ENCODE results near the gene TMPRSS4.

The TMPRSS4 gene

DNA sequence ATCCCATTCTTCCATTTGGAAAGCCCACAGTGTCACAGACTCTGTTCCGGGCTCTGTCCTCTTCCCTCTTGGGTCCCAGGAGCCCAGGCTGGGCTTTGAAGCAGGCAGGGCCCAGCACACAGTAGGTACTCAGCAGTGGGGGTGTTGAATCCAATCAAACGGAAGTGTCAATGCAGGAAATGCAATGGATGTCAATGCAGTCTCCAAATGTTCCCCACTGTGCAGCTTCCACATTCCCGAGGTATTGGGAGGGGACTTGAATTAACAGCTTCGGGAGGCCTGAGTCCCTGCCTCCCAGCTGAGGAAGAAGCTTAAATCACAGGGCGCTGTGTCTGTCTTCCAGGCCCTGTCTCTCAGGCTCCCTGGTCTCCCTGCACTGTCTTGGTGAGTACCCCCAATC lies 31.6 kb downstream of the TMPRSS4 start:
- no peak for DNase-seq

DNA sequence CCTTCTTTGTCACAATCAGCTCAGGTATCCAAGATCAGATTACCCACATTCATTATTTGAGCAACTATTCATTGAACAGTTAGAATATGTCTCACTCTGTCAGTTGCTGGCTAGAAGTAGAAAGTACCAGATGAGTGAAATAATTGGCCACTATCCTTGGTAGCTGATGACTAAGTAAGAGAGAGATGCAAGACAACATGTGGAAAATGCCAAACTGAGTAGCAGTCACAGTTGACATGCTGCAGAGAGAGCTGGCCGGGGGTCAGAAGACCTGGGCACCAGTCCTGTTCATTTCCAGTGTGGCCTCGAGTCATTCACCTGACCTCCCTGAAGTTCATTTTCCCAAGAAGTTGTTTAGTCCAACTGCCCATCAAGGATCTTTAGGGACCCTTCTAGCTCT lies 32.4 kb downstream of the TMPRSS4 start:
- DNase-seq = no peak

GRCh38 chr11:118111019-118111743 lies 34.3 kb downstream of the TMPRSS4 start:
- DNase-seq = no peak

DNA sequence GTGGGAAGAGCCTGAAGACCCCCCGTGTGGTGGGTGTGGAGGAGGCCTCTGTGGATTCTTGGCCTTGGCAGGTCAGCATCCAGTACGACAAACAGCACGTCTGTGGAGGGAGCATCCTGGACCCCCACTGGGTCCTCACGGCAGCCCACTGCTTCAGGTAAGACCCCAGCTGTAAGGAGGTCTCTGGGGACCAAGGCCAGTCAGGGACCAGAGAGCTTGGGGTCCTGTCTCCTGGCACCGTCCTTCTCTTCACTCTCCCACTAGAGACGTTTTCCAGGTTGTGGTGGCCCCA lies 34.8 kb downstream of the TMPRSS4 start:
- no peak for DNase-seq

DNA sequence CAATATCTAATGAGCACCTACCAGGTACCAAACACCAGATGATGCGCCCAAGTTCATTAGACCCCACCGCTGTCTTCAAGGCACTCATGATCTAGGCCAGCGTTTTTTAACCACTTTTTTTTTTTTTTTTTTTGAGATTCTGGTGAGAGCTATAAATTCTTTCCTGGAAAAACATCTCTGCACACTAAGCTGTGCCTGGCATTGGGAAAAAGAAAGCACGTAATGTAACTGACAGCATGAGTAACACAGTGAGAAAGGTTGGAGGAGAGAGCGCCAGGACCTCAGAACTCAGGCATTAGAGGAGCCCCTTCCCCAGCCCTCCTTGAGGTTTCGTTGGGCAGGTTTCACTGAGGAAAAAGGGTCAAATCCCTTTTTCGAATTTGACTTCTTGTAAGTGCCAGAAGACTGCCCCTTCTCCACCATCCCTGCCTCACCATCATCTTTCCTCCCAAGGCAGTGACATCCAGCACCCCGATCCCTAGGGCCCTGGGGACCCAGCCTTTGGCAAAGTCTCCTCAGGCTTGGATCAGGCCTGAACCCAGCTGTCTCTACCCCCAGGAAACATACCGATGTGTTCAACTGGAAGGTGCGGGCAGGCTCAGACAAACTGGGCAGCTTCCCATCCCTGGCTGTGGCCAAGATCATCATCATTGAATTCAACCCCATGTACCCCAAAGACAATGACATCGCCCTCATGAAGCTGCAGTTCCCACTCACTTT lies 36.0 kb downstream of the TMPRSS4 start:
- DNase-seq = no peak

GRCh38 chr11:118114266-118114665 lies 37.4 kb downstream of the TMPRSS4 start:
- no peak for DNase-seq

GRCh38 chr11:118115048-118115447 lies 38.2 kb downstream of the TMPRSS4 start:
- no peak for DNase-seq

DNA sequence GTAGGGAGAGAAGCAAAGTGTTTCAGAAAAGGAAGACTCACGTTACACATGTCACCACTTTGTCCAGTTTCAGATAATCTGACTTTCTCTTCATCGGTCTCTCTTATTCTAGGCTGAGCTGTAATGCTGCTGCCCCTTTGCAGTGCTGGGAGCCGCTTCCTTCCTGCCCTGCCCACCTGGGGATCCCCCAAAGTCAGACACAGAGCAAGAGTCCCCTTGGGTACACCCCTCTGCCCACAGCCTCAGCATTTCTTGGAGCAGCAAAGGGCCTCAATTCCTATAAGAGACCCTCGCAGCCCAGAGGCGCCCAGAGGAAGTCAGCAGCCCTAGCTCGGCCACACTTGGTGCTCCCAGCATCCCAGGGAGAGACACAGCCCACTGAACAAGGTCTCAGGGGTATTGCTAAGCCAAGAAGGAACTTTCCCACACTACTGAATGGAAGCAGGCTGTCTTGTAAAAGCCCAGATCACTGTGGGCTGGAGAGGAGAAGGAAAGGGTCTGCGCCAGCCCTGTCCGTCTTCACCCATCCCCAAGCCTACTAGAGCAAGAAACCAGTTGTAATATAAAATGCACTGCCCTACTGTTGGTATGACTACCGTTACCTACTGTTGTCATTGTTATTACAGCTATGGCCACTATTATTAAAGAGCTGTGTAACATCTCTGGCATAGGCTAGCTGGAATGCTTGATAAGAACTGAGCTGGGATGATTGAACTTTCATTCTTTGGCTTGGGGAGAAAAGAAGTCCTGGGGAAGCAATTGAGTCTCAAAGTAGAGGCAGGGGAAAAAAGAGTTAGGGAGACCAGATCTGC lies 41.1 kb downstream of the TMPRSS4 start:
- no peak for DNase-seq

DNA sequence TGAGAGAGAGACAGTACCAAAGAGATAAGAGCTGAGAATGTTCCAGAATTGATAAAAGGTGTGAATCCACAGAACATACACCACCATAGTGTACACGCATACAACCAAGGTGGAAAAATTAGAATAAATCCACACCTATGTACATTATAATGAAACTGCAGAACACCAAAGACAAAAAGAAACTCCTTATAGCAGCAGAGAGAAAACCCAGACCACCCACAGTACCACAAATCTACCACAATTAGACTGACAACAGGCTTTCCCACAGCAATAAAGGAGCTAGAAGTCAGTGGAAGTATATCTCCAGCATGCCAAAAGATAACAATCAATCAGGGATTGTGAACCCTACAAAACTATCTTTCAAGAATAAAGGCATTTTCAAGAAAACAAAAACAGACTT lies 43.9 kb downstream of the TMPRSS4 start:
- DNase-seq = no peak

- DNase-seq = no peak
These were observed 48.2 kb downstream of the TMPRSS4 start for GRCh38 chr11:118124929-118125535.

DNA sequence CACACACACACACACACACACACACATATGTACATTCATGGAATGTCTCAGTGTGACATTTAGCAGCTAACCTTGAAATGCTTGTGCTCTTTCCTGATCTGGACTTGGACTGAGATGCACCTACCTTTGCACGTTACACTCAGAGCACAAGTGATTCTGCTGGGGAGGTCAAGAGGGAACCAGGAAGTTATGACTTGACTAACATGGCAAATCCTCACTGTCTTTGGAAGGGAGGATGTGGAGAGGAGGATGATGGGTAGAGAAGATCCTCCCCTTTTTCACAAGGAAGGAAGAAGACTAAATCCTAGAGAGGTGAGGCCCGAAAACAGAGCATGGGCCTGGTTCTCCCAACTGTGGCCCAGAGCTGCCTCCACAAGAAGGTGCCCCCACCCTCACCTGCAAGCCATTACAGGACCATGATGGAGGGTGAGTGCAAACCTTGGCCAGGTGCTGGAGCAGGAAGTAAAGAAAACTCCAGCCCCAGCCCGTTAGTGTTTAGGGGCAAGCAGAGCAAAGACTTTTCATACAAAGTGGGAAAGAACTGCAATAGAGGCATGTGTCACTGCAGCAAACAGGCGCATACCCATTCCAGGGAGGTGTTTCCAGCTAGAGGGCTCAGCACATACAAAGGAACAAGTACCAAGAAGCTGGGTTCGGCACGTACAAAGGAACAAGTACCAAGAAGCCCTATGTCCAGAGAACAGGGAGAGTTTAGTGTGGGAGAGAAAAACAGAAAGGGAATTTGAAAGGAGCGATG lies 49.4 kb downstream of the TMPRSS4 start:
- no peak for DNase-seq

- DNase-seq = no peak
These were observed 51.4 kb downstream of the TMPRSS4 start for GRCh38 chr11:118128310-118128709.

- no peak for DNase-seq
These were observed 52.0 kb downstream of the TMPRSS4 start for GRCh38 chr11:118128721-118129470.

DNA sequence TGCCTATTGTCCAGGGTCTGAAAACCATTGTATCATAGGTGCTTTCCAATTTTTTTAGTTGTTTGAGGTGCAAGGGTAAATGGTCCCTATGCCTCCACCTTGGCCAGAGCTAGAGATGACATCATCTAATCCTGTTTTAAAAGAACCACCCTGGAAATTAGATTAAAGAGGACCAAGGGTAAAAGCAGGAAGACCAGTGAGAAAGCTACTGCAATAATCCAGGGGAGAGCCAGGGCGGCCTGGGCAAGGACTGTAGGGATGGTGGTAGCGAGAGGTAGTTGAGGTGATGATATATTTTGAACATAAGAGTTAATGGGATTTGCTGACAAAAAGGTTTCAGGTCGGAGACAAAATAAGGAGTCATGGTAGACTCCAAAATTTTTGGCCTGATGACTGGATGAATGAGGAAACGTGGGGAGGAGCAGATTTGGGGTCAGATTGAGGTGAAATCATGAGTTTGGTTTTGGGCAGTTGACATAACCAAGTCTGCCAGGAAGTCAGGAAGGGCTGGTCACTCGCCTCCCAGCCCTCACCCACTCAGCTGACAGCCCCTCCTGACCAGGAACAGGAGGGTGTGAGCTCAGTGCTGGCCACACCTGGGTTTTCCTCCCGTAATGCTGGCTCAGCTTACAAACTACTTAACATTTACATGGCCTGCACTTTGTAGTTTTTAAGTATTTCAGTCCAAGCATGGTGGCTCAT lies 52.7 kb downstream of the TMPRSS4 start:
- no peak for DNase-seq

DNA sequence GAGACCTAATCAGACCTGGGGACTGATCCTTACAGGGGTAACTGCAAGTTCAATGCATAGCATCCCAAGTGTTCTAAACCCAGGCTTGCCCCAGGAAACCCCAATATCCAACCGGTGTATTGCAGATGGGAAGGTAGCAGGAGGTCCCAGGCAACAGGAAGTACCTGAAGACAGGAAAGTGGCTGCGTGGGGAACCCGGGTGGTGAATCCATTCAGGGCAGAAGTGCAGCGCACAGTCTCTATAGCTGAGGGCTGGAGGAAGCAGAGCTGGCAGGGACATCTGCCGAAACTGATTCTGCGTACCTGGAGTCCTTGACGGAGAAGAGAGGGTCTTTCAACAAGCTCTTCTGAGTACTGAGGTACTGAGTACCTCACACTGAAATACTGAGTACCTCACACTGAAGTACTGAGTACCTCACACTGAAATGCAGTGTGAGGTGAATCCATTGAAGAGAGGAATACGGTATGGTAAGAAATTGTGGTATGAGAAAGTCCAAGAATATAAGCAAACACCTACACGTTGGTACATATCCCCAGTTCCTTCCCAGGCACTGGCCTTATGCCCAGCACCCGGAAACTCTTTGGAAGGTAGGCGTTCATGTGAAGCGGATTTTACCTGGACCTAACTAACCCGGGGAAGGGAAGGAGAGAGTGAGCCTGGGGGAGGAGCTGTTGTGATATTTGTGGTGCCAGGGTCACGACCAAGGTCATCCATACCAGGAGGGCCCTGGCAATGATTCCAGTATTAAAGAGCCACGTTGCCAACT lies 55.7 kb downstream of the TMPRSS4 start:
- no peak for DNase-seq

- DNase-seq = no peak
These were observed 56.9 kb downstream of the TMPRSS4 start for GRCh38 chr11:118133816-118134215.

DNA sequence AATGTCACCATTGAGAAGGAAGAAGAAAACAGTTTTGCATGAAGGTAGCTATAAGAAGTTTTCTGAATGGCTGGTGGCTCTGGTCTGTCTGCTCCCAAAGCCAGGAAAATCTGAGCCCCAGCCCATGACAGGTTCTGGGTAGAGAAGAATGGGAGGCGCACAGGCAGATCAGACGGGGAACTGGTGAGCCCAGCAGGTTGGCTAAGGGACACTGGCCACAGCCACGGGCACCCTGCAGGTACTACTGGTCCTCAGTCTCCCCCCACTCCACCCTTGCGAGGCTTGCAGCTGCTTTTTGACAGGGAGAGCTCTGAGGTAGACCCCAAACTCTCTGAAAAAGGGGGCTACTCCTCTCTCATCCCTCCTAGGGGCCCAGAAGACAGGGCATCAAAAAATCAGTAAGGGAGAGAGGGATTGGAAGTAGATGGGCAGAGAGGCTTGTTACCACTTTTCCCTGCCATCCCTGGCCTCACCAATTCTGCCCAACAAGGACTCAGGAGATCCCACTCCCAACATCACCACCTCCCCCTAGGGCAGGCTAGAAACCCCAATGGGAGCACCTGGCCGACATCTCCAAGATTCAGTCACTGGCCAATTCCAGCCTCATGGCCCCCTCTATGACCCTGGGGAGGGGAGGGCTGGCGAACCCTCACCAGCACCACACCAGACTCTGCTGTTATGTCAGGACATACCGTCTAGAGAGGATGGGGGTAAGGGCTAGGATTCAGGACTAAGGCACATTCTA lies 58.3 kb downstream of the TMPRSS4 start:
- no peak for DNase-seq

DNA sequence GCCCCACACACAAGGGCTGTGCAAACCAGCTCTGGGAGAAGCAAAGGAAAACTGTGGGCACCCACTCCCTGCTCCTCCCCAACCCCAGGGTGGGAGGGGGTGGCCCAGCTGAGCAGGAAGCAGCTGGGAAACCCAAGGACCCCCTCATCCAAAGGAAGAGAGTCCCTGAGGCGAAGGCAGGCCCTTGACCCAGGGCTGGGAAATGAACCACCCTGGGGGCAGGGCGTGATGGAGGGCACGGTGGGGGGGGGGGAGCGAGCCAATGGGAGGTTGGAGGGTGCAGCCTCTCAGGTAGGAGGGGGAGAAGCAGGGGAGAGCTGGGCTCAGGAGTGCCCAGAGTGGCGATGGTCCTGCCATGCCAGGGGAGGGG lies 58.9 kb downstream of the TMPRSS4 start:
- DNase-seq = no peak

GRCh38 chr11:118136341-118136740 lies 59.5 kb downstream of the TMPRSS4 start:
- no peak for DNase-seq

DNA sequence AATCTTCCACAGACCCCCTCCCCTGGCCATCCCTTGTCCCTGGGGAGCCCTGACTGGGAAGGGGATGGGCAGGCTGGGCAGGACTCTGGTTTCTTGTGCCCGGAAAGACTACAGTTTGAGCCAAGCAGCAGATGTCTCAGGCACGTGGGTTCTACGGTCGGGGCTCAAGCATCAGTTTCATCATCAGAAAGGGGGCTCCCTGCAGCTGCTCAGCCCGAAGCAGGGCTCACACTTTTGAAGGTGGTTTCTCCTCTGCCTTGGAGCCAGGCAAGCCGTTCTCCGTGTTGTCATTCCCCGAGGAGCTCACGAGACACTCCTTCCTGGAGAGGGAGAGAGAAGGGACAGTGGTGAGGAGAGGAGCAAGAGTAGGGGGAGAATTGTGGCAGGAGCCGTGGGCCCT lies 59.9 kb downstream of the TMPRSS4 start:
- no peak for DNase-seq

Measured in KG1 (cell line).